Fibroblast of mammary gland (primary cell): ENCODE results near the gene KRT7.

Source experiments
- DNase-seq: peaks from one replicate; pipeline ENCODE4 v3.0.0-alpha.2; 2010; ENCODE audit warnings: low read depth
- H3K4me3 ChIP-seq: 2 replicates; pipeline ENCODE4 v1.5.1; 2011; ENCODE audit warnings: low read depth, mild to moderate bottlenecking, low read length, moderate library complexity; ENCODE audit not compliant: control insufficient read depth
- TF ChIP-seq, protein P1 (sequence below): conservative IDR thresholded peaks from 2 replicates; pipeline ENCODE4 v1.5.1; 2011; ENCODE audit warnings: low read depth, low read length, inconsistent platforms; ENCODE audit not compliant: control insufficient read depth, insufficient read depth

The KRT7 gene

DNA sequence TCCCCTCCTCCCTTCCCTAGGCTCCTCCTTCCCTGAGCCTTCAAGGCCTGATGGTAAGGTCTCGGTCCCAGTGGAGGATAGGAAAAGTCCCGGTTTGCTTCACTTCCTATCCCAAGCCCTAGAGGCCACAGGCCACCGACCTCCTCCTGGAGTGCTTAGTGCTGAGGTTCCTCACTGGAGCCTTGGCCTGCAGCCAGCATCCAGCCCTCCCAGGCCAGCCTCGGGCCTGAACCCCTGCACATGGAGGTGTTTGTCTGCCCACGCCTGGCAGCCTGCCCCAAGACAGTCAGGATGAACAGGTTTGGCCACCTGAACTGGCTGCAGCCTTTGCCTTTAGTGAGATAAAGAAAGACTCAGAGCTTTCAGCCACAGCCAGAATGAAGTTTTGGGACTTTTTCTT, 15.8 kb upstream of the KRT7 start:
- no peak overlapping the region for H3K4me3 ChIP-seq
- DNase-seq: no peak
- TF ChIP-seq, protein P1, sequence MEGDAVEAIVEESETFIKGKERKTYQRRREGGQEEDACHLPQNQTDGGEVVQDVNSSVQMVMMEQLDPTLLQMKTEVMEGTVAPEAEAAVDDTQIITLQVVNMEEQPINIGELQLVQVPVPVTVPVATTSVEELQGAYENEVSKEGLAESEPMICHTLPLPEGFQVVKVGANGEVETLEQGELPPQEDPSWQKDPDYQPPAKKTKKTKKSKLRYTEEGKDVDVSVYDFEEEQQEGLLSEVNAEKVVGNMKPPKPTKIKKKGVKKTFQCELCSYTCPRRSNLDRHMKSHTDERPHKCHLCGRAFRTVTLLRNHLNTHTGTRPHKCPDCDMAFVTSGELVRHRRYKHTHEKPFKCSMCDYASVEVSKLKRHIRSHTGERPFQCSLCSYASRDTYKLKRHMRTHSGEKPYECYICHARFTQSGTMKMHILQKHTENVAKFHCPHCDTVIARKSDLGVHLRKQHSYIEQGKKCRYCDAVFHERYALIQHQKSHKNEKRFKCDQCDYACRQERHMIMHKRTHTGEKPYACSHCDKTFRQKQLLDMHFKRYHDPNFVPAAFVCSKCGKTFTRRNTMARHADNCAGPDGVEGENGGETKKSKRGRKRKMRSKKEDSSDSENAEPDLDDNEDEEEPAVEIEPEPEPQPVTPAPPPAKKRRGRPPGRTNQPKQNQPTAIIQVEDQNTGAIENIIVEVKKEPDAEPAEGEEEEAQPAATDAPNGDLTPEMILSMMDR: no peak

DNA sequence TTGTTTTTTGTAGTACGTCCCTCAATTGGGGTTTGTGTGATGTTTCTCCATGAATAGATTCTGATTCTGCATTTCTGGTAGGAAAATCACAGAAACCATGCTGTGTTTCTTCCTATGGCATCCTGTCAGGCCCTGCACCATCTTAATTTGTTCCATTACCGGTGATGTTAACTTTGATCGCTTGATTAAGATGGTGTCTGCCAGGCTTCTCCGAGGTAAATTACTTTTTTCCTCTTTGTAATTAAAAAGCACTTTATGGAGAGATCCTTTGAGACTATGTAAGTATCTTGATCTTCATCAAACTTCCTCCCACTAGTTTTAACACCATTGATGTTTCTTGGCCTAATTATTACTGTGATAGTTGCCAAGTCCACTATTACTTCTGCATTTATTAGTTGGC, 15.0 kb upstream of the KRT7 start:
- no peak for DNase-seq
- TF ChIP-seq, protein P1: no peak
- H3K4me3 ChIP-seq: no peak overlapping the region

DNA sequence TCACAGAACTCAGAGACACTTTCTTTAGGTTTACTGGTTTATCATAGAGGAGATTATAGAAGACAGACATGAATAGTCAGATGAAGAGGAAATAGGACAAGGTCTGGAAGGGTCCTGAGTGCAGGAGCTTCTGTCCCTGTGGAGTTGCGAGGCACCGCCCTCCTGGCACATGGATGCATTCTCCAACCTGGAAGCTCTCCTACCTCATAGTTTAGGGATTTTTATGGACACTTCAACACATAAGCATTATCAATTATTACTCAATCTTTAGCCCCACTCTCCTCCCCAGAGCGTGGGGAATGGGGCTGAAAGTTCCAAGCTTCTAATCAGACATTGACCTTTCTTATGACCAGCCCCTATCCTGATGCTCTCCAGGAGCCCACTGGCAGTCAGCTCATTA, 12.6 kb upstream of the KRT7 start:
- H3K4me3 ChIP-seq: no peak overlapping the region
- TF ChIP-seq, protein P1: no peak
- DNase-seq: no peak

DNA sequence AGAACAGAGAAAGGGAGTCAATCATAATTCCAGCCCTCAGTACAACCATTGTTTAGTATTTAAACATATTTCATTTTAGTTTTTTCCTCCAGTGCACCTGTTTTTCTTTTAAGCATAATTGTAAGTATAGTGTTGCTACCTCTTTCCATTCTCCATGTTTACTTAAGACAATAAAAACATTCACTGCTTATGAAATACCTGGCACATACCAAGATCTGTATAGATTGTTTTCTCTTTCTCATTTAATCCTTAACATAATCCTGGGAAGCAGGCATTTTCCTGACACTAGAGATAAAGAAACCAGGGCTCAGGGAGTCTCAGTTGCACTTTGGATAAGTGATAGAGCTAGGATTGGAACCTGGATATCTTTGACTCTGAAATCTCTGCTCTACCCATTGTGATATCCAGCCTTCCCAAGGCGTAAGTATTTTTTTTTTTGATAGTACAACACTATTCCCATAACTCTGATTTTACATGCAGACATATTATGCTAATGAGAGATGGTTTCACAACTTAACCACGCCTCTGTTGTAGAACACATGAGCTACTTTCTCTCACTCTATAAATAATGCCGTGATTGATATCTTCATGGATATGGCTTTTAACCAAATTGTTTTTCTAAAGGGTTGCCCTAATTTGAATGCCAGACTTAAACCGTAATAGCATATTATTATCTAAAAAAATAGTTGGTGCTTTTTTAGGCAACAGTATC, 11.8 kb upstream of the KRT7 start:
- no peak overlapping the region for H3K4me3 ChIP-seq
- TF ChIP-seq, protein P1: no peak
- no peak for DNase-seq

DNA sequence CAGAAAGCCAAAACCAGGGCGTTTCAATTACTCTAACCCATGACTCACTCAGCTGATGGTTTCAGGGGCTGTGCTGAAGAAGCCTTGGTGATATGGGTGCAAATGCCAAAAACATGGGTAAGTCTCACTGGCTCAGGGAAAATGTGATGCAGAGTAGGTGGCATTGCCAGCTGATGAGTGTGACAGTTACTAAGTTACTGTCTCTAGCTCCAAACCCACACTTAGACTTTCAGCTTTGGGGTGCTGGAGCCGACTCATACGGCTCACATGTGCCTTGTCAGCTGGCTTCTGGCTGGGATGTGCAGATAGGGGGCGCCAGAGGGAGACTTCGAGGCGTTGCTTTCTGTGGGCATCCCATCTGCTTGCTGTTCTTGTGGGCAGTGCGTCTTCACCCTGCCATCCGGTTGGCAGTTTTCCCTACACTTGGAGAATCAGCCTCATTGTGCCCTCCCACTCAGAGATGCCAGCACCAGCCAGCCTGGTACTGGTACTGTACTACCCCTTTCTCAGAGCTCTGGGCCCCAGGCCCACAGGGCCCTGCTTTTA, 11.1 kb upstream of the KRT7 start:
- TF ChIP-seq, protein P1: peak; percentile 59
- no peak overlapping the region for H3K4me3 ChIP-seq
- peak; percentile 44 for DNase-seq

DNA sequence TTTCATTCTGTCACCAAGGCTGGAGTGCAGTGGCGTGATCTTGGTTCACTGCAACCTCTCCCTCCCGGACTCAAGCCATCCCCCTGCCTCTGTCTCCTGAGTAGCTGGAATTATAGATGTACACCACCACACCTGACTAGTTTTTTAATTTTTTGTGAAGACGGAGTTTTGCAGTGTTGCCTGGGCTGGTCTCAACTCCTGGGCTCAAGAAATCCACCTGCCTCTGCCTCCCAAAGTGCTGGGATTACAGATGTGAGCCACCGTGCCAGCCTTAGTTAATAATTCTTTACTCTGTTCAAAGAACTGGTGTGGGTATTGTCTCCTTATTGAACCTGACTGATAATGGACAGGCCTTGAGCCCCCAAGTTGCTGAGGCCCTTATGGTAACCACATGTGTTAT, 10.4 kb upstream of the KRT7 start:
- TF ChIP-seq, protein P1: no peak
- H3K4me3 ChIP-seq: no peak overlapping the region
- DNase-seq: no peak
